NCI-H460 (cell line): ENCODE results near the gene HLTF. TPM values are rescaled to one million over a fixed set of nuclear protein-coding genes. Genes with fewer than 3 reads are reported as not detected.
"Not testable (repeated sequence)": the region's sequence is repeated elsewhere in the genome, so short reads cannot be mapped to it uniquely, and the experiment has no call there.

ENCODE experiments used
- DNase-seq: peaks from one replicate; pipeline ENCODE4 v3.0.0-alpha.2; 2016; ENCODE audit warnings: low read depth; ENCODE audit errors: extremely low read depth
- polyA plus RNA-seq: library from polyadenylated mRNA; depleted of rRNA; stranded (reverse); fragments of >200 nt; gene quantifications from 2 replicates; pipeline ENCODE4 v1.2.3, GENCODE V29; 2014; cell fraction: nucleus; rRNA removed
- total RNA-seq: library from RNA; depleted of rRNA; stranded (reverse); fragments of >200 nt; shearing (Covaris generic); gene quantifications from 2 replicates; pipeline ENCODE4 v1.2.3, GENCODE V29; 2014; rRNA removed

Gene HLTF, protein sequence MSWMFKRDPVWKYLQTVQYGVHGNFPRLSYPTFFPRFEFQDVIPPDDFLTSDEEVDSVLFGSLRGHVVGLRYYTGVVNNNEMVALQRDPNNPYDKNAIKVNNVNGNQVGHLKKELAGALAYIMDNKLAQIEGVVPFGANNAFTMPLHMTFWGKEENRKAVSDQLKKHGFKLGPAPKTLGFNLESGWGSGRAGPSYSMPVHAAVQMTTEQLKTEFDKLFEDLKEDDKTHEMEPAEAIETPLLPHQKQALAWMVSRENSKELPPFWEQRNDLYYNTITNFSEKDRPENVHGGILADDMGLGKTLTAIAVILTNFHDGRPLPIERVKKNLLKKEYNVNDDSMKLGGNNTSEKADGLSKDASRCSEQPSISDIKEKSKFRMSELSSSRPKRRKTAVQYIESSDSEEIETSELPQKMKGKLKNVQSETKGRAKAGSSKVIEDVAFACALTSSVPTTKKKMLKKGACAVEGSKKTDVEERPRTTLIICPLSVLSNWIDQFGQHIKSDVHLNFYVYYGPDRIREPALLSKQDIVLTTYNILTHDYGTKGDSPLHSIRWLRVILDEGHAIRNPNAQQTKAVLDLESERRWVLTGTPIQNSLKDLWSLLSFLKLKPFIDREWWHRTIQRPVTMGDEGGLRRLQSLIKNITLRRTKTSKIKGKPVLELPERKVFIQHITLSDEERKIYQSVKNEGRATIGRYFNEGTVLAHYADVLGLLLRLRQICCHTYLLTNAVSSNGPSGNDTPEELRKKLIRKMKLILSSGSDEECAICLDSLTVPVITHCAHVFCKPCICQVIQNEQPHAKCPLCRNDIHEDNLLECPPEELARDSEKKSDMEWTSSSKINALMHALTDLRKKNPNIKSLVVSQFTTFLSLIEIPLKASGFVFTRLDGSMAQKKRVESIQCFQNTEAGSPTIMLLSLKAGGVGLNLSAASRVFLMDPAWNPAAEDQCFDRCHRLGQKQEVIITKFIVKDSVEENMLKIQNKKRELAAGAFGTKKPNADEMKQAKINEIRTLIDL
- 50.0 and 50.8 TPM in 2 replicates for total RNA-seq
- polyA plus RNA-seq: 36.9 and 44.5 TPM in 2 replicates

DNA sequence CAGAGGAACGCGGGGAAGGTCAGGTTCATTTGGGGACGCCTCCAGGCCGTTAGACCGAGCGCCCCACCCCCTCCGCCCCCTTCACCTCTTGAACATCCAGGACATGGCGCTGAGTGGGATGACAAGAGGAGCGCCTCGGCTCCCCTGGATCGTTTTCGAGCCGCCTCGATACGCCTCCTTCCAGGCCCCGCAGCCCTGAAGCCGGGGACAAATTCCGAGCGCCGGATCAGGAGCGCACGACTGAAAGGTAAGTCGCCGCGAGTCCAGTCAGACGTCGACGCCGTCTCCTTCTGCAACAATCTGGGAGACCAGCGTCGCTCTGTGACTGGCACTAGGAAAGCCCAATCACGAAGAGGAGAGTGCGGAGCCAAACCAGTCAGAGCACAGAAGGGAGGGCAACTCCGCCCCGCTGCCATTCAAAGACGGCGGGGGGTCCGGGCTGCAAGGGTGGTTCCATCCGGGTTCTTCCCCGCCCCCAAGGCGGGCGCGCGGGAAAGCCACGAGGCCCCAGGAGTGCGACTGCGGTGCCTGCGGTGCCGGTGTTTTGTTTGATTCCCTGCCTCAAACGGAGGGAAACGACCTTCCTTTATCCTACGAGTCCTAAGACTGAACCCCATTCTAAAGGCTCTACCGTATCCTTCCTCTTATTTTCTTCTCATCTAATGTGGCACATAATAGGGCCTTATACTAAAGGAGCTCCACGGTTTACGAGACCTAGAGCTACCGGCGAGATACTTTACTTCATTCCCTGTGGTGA is at the start of gene HLTF:
HLTF (minus strand) TSS at position 302 of the 757 bp plus-strand sequence; CDS start at position 105, 197 bp downstream.
- peak; percentile 95 for DNase-seq

GRCh38 chr3:149134575-149134974 is 48.2 kb upstream of the HLTF start:
- no peak for DNase-seq

DNA sequence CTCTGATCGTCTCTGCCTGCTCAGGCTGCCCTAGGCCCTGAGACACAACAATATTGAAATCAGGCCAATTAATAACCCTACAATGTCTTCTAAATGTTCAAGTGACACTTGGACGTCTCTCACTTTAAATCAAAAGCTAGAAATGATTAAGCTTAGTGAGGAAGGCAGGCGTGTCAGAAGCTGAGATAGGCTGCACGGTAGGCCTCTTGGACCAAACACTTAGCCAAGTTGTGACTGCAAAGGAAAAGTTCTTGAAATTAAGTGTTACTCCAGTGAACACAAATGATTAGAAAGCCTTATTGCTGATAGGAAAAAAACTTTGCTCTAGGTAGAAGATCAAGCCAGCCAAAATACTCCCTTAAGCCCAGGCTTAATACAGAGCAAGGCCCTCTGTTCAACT is 45.3 kb upstream of the HLTF start:
- DNase-seq: no peak

DNA sequence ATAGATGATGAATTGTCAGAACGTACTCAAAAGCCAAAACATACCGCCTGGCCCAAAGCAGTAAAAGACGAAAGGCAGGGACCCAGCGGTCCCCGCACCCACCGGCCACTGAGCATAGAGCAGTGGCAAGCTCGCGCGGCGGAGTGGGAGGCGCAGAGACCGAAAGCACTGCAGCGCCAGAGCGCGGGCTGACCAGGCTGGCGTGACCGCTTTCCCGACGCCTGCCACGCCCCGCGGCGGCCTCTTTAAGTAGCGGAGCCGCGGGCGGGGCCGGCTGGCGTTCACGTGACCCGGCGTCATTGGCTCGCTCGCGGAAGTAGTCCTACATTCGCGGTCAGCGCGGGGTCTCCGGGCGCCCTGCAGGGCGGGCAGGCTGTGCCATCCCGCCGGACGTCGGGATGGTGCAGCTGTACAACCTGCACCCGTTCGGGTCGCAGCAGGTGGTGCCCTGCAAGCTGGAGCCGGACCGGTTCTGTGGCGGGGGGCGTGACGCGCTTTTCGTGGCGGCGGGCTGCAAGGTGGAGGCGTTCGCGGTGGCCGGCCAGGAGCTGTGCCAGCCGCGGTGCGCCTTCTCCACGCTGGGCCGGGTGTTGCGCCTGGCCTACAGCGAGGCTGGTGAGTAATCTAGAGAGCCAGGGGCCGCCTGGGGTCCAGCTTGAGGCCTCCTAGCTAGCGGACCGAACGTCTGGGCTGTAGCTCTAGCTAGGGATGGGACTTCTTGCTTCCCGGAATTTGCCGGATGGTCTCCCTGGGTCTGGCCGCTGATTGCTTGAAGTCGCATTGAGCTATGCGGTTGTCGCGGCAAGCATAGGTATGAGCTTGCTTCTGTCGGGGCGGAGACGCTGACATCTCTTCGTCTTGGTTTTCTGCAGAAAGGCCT is 43.2 kb upstream of the HLTF start, which contains the start of gene HPS3:
HPS3 (plus strand) TSS at position 313 of the 880 bp plus-strand sequence; CDS start at position 399, 86 bp downstream.
- DNase-seq: peak; percentile 76

DNA sequence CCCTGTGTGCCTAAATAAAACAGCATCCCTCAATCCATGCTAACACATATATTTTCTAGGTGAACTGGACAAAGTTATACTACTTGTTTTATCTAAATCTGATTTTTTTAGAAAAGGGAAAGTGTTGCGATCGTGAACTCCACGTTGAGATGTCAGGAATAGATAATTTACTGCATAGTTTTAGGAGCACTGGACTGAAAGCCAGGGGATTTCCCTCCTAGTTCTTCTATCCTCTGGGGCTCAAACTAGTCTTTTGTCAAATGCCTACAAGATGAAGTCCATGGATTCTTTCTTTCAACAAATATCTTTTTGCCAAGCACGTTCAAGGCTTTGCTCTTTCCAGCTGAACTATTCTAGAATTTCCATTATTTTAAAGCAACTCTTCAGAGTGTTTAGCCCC is 42.5 kb upstream of the HLTF start:
- no peak for DNase-seq

- no peak for DNase-seq
Measured at GRCh38 chr3:149122721-149123578, 36.6 kb upstream of the HLTF start.

DNA sequence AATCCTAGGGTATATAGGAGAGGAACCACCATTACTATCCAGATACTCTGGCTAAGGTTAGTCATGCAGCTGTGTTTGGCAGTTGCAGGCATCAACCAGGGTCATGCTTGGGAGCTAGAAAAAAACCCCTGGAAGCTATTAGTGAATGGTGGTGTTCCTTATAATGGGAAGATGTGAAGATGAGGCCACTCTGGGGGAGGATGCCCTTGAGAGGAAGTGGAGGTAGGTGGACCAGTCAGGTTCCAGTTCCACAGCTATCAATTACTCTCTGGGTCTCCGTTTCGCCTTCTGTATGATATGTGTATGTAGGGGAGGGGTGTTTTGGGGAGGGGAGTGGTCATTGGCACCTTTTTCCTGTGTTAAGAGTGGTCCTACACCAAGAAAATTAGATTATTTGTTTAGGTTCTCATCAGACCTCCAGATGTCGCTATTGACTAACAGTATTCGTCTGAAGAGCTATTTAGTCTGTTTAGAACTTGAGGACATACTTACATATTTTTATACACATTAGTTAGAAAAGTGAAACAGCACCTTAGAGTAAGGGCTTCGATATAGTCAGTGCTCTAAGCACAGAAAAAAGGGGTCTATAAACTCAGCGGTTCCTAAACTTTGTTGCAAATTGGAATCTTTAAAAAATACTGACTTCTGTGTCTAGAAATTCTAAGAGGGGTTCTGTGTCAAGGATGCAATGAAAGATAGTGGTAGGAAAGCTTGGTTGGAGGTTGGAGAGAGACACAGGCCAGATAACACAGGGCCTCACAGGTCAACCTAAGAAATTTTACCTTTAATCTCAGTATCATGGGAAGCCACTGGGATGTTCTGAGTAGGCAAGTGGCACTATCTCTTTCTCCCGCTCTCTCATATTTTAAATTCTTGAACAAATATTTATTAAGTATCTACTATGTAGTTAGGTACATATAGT is 34.0 kb upstream of the HLTF start:
- peak; percentile 58 for DNase-seq

- DNase-seq: no peak
Measured at GRCh38 chr3:149119466-149119865, 33.1 kb upstream of the HLTF start.

DNA sequence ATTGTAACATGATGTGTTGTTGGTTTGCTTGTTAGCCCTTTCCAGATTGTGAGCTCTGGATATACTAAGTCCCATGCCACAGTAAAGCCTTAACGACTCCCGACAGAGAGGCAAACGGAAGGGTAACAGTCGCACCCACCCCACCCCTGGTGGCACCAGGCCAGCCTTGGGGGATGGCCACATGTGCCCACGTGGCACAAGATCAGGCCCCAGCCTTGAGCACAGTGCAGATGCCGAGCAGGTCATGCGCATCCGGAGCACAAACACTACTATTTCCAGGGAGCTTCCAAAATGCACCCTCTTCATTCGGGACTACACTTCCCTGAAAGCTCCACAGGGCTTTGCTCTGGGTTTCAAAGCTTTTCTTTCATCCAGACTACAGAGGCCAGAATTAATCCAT is 32.4 kb upstream of the HLTF start:
- DNase-seq: no peak

DNA sequence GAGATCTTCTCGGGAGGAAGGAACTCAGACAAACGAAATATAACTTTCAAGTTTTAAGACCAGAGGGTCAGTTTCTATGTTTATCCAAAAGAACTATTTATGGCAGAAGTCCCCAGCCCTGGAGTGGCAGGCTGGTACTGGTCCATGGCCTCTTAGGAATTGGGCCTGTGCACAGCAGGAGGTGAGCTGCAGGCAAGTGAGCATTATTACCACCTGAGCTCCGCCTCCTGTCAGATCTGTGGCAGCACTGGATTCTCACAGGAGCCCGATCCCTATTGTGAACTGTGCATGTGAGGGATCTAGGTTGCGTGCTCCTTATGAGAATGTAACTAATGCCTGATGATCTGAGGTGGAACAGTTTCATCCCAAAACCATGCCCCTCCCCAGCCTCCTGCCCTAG is 28.8 kb upstream of the HLTF start:
- DNase-seq: no peak

- DNase-seq: no peak
Measured at GRCh38 chr3:149114458-149114857, 28.1 kb upstream of the HLTF start.

DNA sequence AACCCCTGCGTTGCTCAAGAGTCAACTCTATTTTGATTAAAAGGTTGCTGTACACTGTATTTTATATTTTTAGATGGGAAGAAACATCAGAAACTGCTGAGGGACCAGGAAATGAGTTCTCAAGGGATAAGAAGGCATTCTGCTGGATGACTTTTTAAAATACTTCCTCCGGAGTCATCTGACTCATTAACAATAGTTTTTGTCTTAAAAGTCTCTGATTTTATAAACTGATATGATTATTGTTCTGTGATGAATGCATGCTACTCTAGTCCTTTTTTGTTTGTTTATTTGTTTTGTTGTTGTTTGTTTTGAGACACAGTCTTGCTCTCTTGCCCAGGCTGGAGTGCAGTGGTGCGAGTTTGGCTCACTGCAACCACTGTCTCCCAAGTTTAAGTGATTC is 18.2 kb upstream of the HLTF start:
- no peak for DNase-seq

GRCh38 chr3:149101641-149102040 is 15.3 kb upstream of the HLTF start:
- DNase-seq: no peak

GRCh38 chr3:149101154-149101553 is 14.8 kb upstream of the HLTF start:
- no peak for DNase-seq

DNA sequence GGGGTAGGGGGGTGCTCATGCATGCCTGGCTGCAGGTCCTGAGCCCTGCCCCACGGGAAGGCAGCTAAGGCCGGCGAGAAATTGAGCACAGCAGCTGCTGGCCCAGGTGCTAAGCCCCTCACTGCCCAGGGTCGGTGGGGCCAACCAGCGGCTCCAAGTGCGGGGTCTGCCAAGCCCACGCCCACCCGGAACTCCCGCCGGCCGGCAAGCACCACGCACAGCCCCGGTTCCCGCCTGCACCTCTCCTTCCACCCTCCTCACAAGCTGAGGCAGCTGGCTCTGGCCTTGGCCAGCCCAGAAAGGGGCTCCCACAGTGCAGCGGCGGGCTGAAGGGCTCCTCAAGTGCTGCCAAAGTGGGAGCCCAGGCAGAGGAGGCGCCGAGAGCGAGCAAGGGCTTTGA is 11.7 kb upstream of the HLTF start:
- not testable (repeated sequence) for DNase-seq

DNA sequence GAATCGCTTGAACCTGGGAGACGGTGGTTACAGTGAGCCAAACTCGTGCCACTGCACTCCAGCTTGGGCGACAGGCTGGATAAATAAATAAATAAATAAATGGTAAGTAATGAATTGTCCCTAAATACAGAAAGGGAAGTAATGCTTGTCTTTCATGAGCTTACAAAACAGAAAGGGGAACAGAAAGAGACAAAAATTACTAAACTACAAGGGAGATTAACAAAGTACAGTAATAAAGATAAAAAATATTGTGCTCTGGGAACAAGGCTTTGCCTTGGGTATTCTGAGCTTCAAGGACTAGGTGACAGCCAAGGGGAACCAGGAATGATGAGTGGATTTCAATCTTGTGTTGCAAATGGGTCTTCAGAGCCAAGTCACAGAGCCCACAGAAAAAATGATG is 9.2 kb upstream of the HLTF start:
- DNase-seq: no peak

GRCh38 chr3:149091983-149092382 is 5.7 kb upstream of the HLTF start:
- no peak for DNase-seq
